SK-N-SH (cell line): Measurements from ENCODE around the gene CCDC106.

Source experiments
- ELF1 ChIP-seq: IDR thresholded peaks from 2 replicates; pipeline ENCODE4 v1.4.0; 2012
- EP300 ChIP-seq, 2 experiments: IDR thresholded peaks; 2 replicates each; pipeline versions ENCODE4 v1.4.0 to v1.6.1; 2012; ENCODE audit warnings: borderline replicate concordance in 1 of 2, low read depth in 1 of 2, low read length in 1 of 2
- GABPA ChIP-seq: IDR thresholded peaks from 2 replicates; pipeline ENCODE4 v1.4.0; 2012; ENCODE audit warnings: low read depth, mild to moderate bottlenecking
- JUND ChIP-seq: IDR thresholded peaks from 2 replicates; pipeline ENCODE4 v1.4.0; 2012
- NRF1 ChIP-seq: IDR thresholded peaks from 2 replicates; pipeline ENCODE4 v1.6.1; 2012; ENCODE audit warnings: low read depth, mild to moderate bottlenecking, low read length
- RAD21 ChIP-seq: IDR thresholded peaks from 2 replicates; pipeline ENCODE4 v1.6.1; 2012; ENCODE audit warnings: mild to moderate bottlenecking, low read length
- TF ChIP-seq, protein P1 (sequence below): IDR thresholded peaks from 2 replicates; pipeline ENCODE4 v1.6.1; 2012; ENCODE audit warnings: mild to moderate bottlenecking, low read depth, low read length, moderate library complexity
- TF ChIP-seq, protein P2 (sequence below): fragments of 200-600 bp; sonication (generic); IDR thresholded peaks from 2 replicates; pipeline ENCODE4 v1.6.1; 2017; ENCODE audit warnings: antibody characterized with exemption, mild to moderate bottlenecking, moderate library complexity
- TF ChIP-seq, protein P3 (sequence below): IDR thresholded peaks from 2 replicates; pipeline ENCODE4 v1.4.0; 2012; ENCODE audit warnings: low read depth

DNA sequence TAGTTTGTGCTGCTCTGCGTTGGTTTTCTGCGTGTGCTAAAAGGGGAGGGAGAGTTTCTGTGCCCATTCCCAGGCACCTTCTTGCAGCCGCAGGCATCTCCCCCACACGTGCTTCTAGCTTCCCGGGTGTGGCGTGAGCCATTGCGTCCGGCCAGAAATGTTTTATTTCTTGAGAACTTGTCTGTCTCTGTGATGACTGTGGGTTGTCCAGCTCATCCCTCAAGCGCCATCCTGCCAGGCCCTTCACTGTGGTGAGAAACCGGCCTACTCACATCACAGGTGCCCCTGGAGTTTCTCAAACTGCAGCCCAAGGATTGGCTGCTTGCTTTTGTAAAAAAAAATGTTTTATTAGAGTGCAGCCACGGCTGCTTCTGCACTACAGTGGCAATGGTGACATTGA, 51.2 kb downstream of the CCDC106 start:
- TF ChIP-seq, protein P1, sequence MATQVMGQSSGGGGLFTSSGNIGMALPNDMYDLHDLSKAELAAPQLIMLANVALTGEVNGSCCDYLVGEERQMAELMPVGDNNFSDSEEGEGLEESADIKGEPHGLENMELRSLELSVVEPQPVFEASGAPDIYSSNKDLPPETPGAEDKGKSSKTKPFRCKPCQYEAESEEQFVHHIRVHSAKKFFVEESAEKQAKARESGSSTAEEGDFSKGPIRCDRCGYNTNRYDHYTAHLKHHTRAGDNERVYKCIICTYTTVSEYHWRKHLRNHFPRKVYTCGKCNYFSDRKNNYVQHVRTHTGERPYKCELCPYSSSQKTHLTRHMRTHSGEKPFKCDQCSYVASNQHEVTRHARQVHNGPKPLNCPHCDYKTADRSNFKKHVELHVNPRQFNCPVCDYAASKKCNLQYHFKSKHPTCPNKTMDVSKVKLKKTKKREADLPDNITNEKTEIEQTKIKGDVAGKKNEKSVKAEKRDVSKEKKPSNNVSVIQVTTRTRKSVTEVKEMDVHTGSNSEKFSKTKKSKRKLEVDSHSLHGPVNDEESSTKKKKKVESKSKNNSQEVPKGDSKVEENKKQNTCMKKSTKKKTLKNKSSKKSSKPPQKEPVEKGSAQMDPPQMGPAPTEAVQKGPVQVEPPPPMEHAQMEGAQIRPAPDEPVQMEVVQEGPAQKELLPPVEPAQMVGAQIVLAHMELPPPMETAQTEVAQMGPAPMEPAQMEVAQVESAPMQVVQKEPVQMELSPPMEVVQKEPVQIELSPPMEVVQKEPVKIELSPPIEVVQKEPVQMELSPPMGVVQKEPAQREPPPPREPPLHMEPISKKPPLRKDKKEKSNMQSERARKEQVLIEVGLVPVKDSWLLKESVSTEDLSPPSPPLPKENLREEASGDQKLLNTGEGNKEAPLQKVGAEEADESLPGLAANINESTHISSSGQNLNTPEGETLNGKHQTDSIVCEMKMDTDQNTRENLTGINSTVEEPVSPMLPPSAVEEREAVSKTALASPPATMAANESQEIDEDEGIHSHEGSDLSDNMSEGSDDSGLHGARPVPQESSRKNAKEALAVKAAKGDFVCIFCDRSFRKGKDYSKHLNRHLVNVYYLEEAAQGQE = no peak
- TF ChIP-seq, protein P2, sequence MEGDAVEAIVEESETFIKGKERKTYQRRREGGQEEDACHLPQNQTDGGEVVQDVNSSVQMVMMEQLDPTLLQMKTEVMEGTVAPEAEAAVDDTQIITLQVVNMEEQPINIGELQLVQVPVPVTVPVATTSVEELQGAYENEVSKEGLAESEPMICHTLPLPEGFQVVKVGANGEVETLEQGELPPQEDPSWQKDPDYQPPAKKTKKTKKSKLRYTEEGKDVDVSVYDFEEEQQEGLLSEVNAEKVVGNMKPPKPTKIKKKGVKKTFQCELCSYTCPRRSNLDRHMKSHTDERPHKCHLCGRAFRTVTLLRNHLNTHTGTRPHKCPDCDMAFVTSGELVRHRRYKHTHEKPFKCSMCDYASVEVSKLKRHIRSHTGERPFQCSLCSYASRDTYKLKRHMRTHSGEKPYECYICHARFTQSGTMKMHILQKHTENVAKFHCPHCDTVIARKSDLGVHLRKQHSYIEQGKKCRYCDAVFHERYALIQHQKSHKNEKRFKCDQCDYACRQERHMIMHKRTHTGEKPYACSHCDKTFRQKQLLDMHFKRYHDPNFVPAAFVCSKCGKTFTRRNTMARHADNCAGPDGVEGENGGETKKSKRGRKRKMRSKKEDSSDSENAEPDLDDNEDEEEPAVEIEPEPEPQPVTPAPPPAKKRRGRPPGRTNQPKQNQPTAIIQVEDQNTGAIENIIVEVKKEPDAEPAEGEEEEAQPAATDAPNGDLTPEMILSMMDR = no peak
- TF ChIP-seq JUND (no peak), EP300 (IDR thresholded peaks at IDR 0.05; ENCODE audit: borderline replicate concordance in 1 of 2, low read depth in 1 of 2, low read length in 1 of 2) (no peak), ELF1 (no peak), NRF1 (no peak), RAD21 (no peak), GABPA (no peak)
- TF ChIP-seq, protein P3, sequence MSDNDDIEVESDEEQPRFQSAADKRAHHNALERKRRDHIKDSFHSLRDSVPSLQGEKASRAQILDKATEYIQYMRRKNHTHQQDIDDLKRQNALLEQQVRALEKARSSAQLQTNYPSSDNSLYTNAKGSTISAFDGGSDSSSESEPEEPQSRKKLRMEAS = no peak
